Choroid plexus epithelial cell (primary cell): ENCODE data around the gene MED27.

ENCODE experiments used
- DNase-seq: peaks from one replicate; pipeline ENCODE4 v3.0.0-alpha.2; 2010; ENCODE audit warnings: low read depth
- H3K4me3 ChIP-seq: 2 replicates; pipeline ENCODE4 v1.5.1; 2011; ENCODE audit warnings: low read depth, mild to moderate bottlenecking, control low read depth, low read length, moderate library complexity
- TF ChIP-seq, protein P1 (sequence below): conservative IDR thresholded peaks from 2 replicates; pipeline ENCODE4 v1.5.1; 2011; ENCODE audit warnings: low read depth, mild to moderate bottlenecking, control low read depth, inconsistent platforms, low read length, moderate library complexity

MED27 gene

GRCh38 chr9:131826053-131826452 lies 253.6 kb downstream of the MED27 start:
- TF ChIP-seq, protein P1, sequence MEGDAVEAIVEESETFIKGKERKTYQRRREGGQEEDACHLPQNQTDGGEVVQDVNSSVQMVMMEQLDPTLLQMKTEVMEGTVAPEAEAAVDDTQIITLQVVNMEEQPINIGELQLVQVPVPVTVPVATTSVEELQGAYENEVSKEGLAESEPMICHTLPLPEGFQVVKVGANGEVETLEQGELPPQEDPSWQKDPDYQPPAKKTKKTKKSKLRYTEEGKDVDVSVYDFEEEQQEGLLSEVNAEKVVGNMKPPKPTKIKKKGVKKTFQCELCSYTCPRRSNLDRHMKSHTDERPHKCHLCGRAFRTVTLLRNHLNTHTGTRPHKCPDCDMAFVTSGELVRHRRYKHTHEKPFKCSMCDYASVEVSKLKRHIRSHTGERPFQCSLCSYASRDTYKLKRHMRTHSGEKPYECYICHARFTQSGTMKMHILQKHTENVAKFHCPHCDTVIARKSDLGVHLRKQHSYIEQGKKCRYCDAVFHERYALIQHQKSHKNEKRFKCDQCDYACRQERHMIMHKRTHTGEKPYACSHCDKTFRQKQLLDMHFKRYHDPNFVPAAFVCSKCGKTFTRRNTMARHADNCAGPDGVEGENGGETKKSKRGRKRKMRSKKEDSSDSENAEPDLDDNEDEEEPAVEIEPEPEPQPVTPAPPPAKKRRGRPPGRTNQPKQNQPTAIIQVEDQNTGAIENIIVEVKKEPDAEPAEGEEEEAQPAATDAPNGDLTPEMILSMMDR, result no peak
- DNase-seq, result no peak

DNA sequence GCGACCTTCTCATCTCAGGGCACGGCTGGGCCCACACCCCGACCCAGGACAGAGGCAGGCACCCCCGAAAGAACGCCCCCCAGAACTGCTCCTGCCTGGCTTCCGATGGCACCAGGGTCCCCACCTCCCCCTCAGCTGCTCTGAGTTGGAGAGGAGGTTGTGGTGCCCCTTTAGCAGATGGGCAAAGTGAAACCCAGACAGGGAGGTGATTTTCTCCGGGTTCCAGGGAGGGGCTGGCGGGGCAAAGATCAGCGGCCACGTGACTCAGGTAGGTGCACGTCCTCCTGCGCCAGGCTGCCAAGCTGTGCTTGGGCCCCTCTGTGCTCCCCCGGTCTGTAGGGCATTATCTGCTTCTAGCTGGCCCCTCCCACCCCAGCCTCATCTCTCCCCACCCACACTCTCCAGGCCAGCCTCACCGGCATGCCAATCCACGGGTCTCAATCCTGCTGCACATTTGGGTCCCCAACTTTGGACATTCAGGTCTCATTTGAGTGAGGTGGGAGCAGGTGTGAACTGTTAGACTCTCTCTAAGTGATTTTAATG lies 254.6 kb downstream of the MED27 start:
- no peak overlapping the region for H3K4me3 ChIP-seq
- no peak for DNase-seq
- TF ChIP-seq, protein P1, result no peak

More at GRCh38 chr9:131826053-131826452, 253.6 kb downstream of the MED27 start:
- no peak overlapping the region for H3K4me3 ChIP-seq

DNA sequence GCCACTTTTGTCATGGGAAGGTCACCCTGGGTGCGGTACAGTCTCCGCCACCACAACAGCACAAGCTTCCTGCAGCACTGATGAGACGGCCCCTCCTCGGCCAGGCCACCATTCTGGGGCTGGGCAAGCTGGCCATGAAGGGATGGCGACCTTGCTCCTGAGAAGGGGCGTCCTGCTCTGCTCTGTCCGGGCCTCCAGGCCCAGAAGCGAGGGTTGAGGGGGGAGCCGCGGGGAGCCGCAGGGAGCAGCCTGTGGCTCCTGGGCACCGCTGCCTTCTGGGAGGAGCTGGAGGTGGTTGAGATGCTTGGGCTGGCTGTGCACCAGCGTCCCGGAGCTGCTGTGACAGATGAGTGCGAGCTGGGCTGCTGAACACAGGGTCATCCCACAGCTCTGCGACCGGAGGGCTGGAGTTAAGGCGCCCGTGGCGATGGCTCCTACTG lies 255.5 kb downstream of the MED27 start:
- TF ChIP-seq, protein P1, result no peak
- no peak for DNase-seq
- no peak overlapping the region for H3K4me3 ChIP-seq

DNA sequence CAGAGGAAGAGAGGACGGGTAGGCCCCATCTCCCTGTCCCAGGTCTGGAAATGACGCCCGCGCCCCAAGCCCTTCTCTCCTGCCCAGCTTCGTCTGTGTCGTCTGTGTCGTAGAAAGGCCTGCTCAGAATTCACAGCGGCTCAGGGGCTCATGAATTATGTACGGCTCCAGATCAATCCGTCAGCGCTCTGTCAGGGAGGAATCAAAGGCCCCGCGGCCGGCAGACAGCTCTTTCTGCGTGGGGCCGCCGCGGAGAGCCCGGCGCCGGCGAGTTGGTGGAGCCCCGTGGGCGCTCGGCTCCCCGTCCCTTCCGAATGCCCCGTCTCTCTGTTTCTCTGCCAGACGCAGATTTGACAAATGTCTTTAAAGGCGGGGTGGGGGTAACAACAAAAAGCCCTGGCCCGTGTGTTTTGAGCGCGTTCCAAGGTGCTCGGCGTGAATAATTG lies 255.9 kb downstream of the MED27 start:
- no peak overlapping the region for H3K4me3 ChIP-seq
- no peak for DNase-seq
- TF ChIP-seq, protein P1, result no peak

DNA sequence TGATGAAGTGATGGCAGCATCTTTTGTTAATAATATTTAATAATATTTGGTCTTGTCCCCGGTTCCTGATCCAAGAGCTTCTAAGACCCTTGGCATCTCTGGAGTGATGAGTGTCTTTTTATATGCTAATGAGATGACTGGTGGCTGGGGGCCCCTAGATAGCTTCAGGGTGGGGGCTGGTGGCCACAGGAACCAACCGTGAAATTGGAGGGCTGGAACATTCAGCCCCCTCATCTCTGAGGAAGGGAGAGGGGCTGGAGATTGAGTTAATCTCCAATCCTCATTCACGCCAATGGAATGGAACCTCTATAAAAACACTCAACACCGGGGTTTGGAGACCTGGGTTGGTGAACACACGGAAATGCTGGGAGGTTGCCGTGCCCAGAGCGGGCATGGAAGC lies 261.6 kb downstream of the MED27 start:
- no peak overlapping the region for H3K4me3 ChIP-seq
- TF ChIP-seq, protein P1, result no peak
- DNase-seq, result no peak

- TF ChIP-seq, protein P1, result no peak
- H3K4me3 ChIP-seq, result no peak overlapping the region
- no peak for DNase-seq
Measured at GRCh38 chr9:131817627-131818026, 262.0 kb downstream of the MED27 start.

DNA sequence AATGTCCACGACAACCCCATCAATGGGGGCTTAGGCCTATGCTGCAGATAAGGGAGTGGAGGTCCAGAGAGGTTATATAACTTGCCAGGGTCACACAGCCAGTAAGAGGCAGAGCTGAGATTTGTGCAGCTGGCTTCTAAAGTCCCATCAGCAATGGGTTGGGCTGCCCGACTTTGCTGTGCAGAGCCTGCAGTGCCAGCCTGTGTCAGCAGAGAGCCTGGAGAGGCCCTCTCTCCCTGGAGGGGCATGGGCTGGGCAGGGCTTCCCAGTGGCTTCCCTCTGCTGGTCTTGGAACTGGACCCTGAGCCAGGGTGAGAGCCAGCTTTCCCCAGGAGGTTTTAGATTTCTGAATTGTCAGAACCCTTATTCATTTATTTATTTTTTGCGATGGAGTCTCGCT lies 262.6 kb downstream of the MED27 start:
- TF ChIP-seq, protein P1, result no peak
- DNase-seq, result no peak
- H3K4me3 ChIP-seq, result no peak overlapping the region
